ENCODE results near the gene ITFG2. TPM values are rescaled to one million over a fixed set of nuclear protein-coding genes. Genes with fewer than 3 reads are reported as not detected.

The ITFG2 gene
- total and polyA plus RNA-seq, 2 donors (not counting 3 experiments of a cell fraction or from before 2014, with no cell fraction given): 25.0 to 31.9 TPM

GRCh38 chr12:2803635-2804392 is 8.7 kb upstream of the ITFG2 start:
- no peak for FAIRE-seq
- dilution Hi-C loops (cut with MboI; ENCODE audit: extremely low pct_ligation_motif_present, low sequenced_read_pairs): no loop called here
- Histone ChIP-seq H3K9me3 (replicated peaks; ENCODE audit: control insufficient read depth, insufficient read depth, low read length) (no peaks in the 10 kb centered on the region), H3K4me2 (ENCODE audit: insufficient read depth, low read length) (no peak overlapping the region), H3K27ac (ENCODE audit: insufficient read depth, low read depth, low read length) (no peak overlapping the region), H3K36me3 (ENCODE audit: control insufficient read depth in 2 of 2, extremely low read depth in 1 of 2, insufficient read depth in 2 of 2, low read length in 2 of 2) (peaks cover 28 to 43% of the 10 kb centered on the region in 2 experiments), H3K27me3 (ENCODE audit: control insufficient read depth in 2 of 2, insufficient read depth in 2 of 2, low read length in 2 of 2) (no peaks in the 10 kb centered on the region), H3K4me3 (replicated peaks in 1 of 3; ENCODE audit: insufficient read depth in 1 of 3, low read depth in 1 of 3, low read length in 3 of 3) (no peak overlapping the region), H2AFZ (ENCODE audit: low read depth, low read length) (no peak overlapping the region), H3K4me1 (ENCODE audit: control insufficient read depth, extremely low read depth, insufficient read depth, low read length) (peaks cover 6% of the 10 kb centered on the region), H3K79me2 (ENCODE audit: control insufficient read depth, insufficient read depth, low read length) (no peaks in the 10 kb centered on the region), H3K9ac (replicated peaks; ENCODE audit: extremely low read depth, insufficient read depth, low read length) (no peak overlapping the region), H3K9me1 (replicated peaks; ENCODE audit: control insufficient read depth, extremely low read depth, insufficient read depth, low read length) (no peaks in the 10 kb centered on the region), H4K20me1 (replicated peaks; ENCODE audit: control insufficient read depth, extremely low read depth, insufficient read depth, low read length) (no peaks in the 10 kb centered on the region)
- BruUV-seq (replicated peaks): TSS peak; percentile 59
- DNase-seq (ENCODE audit: low read depth, low spot score): no peak
- CTCF ChIA-PET: interaction anchor here (1.1 to 1.3 kb wide), 2 partner anchors 8 to 10 kb away, joined by 4 to 11 read pairs; partner anchors contain the start of gene ITFG2
- TF ChIP-seq CTCF (IDR thresholded peaks at IDR 0.05; ENCODE audit: extremely low read depth in 1 of 2, insufficient read depth in 1 of 2, low read depth in 1 of 2, low read length in 2 of 2): no peak
- no peak for TF ChIP-seq FOS (IDR thresholded peaks at IDR 0.05; ENCODE audit: borderline replicate concordance, insufficient read depth, low read length)
- TF ChIP-seq POLR2A (IDR thresholded peaks at IDR 0.05; ENCODE audit: low read depth, low read length): no peak
- TF ChIP-seq POLR2AphosphoS5 (IDR thresholded peaks at IDR 0.05; ENCODE audit: insufficient read depth, low read depth, low read length): no peak
- TF ChIP-seq GATA2 (IDR thresholded peaks at IDR 0.05; ENCODE audit: insufficient read depth, insufficient read length, low read depth, low read length): no peak
- TF ChIP-seq MAX (IDR thresholded peaks at IDR 0.05; ENCODE audit: insufficient read depth, insufficient read length): no peak
- no peak for TF ChIP-seq MYC (IDR thresholded peaks at IDR 0.05; ENCODE audit: low read depth, low read length)
- intact Hi-C loops (cut with micrococcal nuclease): no loop called here
- POLR2A ChIA-PET: interaction anchor here (1.1 kb wide), 1 partner anchor 9 kb away, joined by 3 read pairs; the partner anchor contains the start of gene ITFG2
